Muscle layer of colon (tissue), 2 donors: ENCODE results near the gene DNPEP.

Source experiments
- H3K27ac ChIP-seq: one replicate; pipeline ENCODE4 v1.7.0; 2013; ENCODE audit warnings: low read depth, mild to moderate bottlenecking, low read length, moderate library complexity
- H3K27me3 ChIP-seq, 2 donors: one replicate each; pipeline ENCODE4 v1.7.0; 2013; ENCODE audit warnings: low read length in 2 of 2, mild to moderate bottlenecking in 2 of 2; ENCODE audit not compliant: insufficient read depth in 2 of 2, control insufficient read depth in 1 of 2
- H3K36me3 ChIP-seq: one replicate; pipeline ENCODE4 v1.7.0; 2013; ENCODE audit warnings: mild to moderate bottlenecking, low read length; ENCODE audit not compliant: insufficient read depth
- H3K4me1 ChIP-seq: one replicate; pipeline ENCODE4 v1.7.0; 2013; ENCODE audit warnings: mild to moderate bottlenecking, low read length; ENCODE audit not compliant: insufficient read depth
- H3K4me3 ChIP-seq, 2 donors: one replicate each; pipeline ENCODE4 v1.7.0; 2013; ENCODE audit warnings: low read length in 2 of 2, low read depth in 1 of 2, mild to moderate bottlenecking in 1 of 2, moderate library complexity in 1 of 2
- H3K9ac ChIP-seq: one replicate; pipeline ENCODE4 v1.7.0; 2013; ENCODE audit warnings: low read length
- H3K9me3 ChIP-seq: one replicate; pipeline ENCODE4 v1.7.0; 2013; ENCODE audit warnings: mild to moderate bottlenecking, low read length
- donor health status: abdominal sarcoma.
- donor health status: Adenocarcinoma of cecum.

The DNPEP gene

DNA sequence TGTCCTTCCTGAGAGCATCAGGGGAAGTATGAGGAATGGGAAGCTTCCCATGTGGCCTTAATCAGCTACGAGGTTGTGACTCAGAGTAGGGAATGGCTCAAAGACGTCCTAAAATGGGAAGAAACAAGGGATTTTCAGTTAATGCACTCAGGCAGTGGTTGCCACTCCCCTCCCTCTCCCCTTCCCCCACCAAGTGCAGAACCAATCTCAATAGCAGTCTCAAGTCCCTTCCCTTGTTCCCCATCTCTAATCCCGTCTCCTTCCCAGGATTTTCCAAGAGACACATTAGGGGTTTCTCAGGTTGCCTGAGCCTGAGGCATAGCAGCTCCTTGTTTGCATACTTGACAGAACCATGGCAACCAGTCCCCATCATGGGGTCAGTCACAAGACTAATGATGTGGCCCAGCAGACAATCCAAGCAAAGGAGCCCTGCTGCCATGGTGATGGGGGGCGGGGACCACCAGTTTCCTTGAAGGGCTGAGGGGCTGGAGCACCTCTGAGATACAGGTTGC, 36.9 kb downstream of the DNPEP start:
- H3K4me1 ChIP-seq, result no peaks in the 10 kb centered on the region
- no peak overlapping the region for H3K27ac ChIP-seq
- no peaks in the 10 kb centered on the region for H3K36me3 ChIP-seq
- peaks cover 10 to 25% of the 10 kb centered on the region in 2 donors for H3K27me3 ChIP-seq
- H3K9me3 ChIP-seq, result no peaks in the 10 kb centered on the region
- H3K4me3 ChIP-seq, result no peak overlapping the region
- no peak overlapping the region for H3K9ac ChIP-seq

DNA sequence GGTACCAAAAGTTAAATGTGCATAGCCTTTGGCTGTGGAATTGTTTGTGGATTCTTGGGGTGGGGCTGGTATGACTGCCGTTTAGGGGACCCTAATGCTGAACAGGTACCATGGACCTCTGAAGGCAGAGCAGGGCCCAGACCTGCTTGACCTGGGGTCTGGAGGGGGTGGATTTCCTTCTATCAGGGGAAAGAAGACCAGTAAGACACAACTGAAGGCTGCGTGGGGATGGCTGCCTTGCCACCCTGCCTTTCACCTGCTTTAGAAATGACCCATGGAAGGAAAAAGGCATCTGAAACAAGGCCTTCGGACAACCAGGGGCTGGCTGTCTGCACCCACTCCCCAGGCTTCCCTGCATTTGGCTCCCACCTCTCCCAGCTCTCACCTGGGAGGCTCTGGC, 37.5 kb downstream of the DNPEP start:
- H3K4me3 ChIP-seq, result no peak overlapping the region

GRCh38 chr2:219344751-219345430, 42.8 kb downstream of the DNPEP start:
- Histone ChIP-seq H3K9me3 (no peaks in the 10 kb centered on the region), H3K36me3 (no peaks in the 10 kb centered on the region), H3K27ac (no peak overlapping the region), H3K4me3 (no peak overlapping the region), H3K27me3 (no peaks in the 10 kb centered on the region), H3K4me1 (no peaks in the 10 kb centered on the region), H3K9ac (no peak overlapping the region)

More for the DNA sequence above, 37.5 kb downstream of the DNPEP start:
- Histone ChIP-seq H3K4me1 (no peaks in the 10 kb centered on the region), H3K9ac (no peak overlapping the region), H3K27ac (no peak overlapping the region), H3K36me3 (no peaks in the 10 kb centered on the region), H3K27me3 (peaks cover 10 to 20% of the 10 kb centered on the region in 2 donors), H3K9me3 (no peaks in the 10 kb centered on the region)

DNA sequence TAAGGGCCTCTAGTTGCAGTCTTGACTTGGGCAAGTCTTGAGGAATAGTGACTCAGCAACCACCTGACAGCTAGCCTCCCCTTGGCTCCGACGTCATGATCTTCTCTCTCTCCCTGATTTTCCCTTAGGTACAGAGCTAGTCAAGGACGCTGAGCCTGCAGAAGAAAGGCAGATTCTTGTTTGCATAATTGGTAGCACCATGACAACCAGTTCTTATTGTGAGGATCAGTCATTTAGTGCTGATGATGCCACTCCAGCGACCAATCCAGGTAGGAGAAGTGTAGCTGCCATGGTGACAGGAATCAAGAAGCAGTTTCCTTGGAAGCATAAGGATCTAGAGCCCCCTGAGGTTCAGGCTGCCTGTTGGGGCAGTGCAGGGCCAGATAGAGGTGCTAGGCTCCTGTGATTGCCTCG, 52.3 kb downstream of the DNPEP start:
- Histone ChIP-seq H3K9me3 (no peaks in the 10 kb centered on the region), H3K9ac (no peak overlapping the region), H3K4me1 (no peaks in the 10 kb centered on the region), H3K27me3 (peaks cover 9 to 23% of the 10 kb centered on the region in 2 donors), H3K4me3 (no peak overlapping the region), H3K27ac (no peak overlapping the region), H3K36me3 (no peaks in the 10 kb centered on the region)

DNA sequence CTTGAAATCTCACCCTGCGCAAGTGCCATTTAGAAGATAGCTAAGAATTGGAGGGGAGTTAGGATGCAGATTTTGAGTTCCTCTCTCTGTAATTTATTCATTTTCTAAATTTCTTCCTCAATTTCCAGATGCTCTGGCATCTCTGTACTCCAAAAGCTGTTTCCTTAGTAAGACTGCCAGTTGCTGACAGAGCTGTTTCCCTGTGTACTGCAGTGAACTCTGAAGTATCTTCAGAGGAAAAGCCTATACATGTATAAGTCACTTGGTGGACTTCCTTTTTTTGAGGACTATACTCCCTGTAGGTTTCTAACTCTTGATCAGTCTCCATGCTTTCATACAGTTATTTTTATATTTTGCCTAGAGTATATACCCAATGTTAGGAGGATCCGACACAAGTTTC, 53.6 kb downstream of the DNPEP start:
- no peaks in the 10 kb centered on the region for H3K36me3 ChIP-seq

GRCh38 chr2:219332542-219332941, 55.2 kb downstream of the DNPEP start, which contains the start of gene RESP18:
Gene RESP18, minus strand, starts transcription at chr2:219332744.
- no peaks in the 10 kb centered on the region for H3K9me3 ChIP-seq
- H3K27me3 ChIP-seq, result peaks cover 9 to 23% of the 10 kb centered on the region in 2 donors
- H3K4me1 ChIP-seq, result no peaks in the 10 kb centered on the region
- H3K4me3 ChIP-seq, result no peak within 1 kb of the TSS
- H3K36me3 ChIP-seq, result no peaks in the 10 kb centered on the region
- no peak within 1 kb of the TSS for H3K27ac ChIP-seq
- no peak within 1 kb of the TSS for H3K9ac ChIP-seq

More for the DNA sequence above, 53.6 kb downstream of the DNPEP start:
- peaks cover 9 to 23% of the 10 kb centered on the region in 2 donors for H3K27me3 ChIP-seq
- no peaks in the 10 kb centered on the region for H3K9me3 ChIP-seq
- H3K27ac ChIP-seq, result no peak overlapping the region
- H3K4me1 ChIP-seq, result no peaks in the 10 kb centered on the region
- H3K4me3 ChIP-seq, result no peak overlapping the region
- H3K9ac ChIP-seq, result no peak overlapping the region

DNA sequence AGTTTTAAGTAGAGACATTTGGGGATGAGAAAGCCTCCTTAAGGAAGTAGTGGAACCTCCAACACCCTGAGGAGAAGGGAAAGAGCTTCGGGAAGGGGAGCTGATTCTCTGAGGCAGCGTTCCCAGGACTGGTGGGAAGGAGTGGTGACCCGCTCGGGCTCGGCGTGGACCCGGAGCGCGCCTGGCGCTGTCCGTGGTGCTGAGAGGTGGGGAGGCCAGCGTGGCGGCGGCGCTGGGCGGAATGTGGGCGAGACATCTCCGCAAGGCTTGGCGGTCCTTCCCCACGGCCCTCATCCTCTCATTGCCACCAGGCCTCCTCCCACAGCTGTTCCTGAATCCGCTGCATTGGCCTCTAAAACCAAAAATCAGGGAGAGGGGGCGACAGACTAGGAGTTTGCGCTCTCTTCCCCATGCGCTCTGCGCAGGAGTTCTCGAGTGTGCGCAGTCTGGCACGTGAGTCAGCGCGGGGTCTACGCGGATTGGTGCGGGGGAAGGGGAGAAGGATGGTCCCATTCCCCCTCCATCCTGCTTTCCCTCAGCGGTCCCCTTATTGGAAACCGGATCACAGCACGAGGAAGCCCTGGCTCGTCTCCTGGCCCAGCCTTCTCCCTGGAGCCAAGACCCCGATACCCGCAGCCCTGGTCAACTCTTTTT, 56.0 kb downstream of the DNPEP start:
- H3K4me3 ChIP-seq, result no peak overlapping the region
- H3K27me3 ChIP-seq, result peaks cover 9 to 23% of the 10 kb centered on the region in 2 donors
- no peak overlapping the region for H3K9ac ChIP-seq
- H3K9me3 ChIP-seq, result no peaks in the 10 kb centered on the region
- H3K27ac ChIP-seq, result no peak overlapping the region
- no peaks in the 10 kb centered on the region for H3K36me3 ChIP-seq
- H3K4me1 ChIP-seq, result no peaks in the 10 kb centered on the region

DNA sequence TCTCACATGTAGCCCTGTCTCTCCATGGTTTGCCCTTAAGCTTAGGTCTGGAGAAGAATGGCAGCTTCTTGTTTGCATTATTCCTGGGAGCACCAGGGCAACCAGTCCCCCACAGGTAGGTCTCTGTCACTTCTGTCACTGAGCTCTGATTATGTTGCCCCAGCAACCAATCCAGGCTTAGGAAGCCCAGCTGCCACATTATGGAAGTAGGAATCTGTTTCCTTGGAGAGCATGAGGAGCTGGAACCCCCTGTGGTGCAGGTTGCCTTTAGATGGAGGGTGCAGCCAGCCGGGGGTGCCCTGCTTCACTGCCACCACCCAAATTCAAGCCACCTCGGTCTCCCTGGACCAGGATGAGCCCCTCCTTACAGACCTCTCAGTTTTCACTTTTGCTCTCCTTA, 60.0 kb downstream of the DNPEP start:
- Histone ChIP-seq H3K36me3 (no peaks in the 10 kb centered on the region), H3K9me3 (no peaks in the 10 kb centered on the region), H3K4me1 (no peaks in the 10 kb centered on the region), H3K27me3 (peaks cover 9 to 22% of the 10 kb centered on the region in 2 donors), H3K9ac (no peak overlapping the region), H3K4me3 (no peak overlapping the region), H3K27ac (no peak overlapping the region)

GRCh38 chr2:219325657-219326315, 61.9 kb downstream of the DNPEP start:
- Histone ChIP-seq H3K9me3 (no peaks in the 10 kb centered on the region), H3K27me3 (peaks cover 0 to 3% of the 10 kb centered on the region in 2 donors), H3K9ac (no peak overlapping the region), H3K4me3 (no peak overlapping the region), H3K4me1 (no peaks in the 10 kb centered on the region), H3K27ac (no peak overlapping the region), H3K36me3 (no peaks in the 10 kb centered on the region)

DNA sequence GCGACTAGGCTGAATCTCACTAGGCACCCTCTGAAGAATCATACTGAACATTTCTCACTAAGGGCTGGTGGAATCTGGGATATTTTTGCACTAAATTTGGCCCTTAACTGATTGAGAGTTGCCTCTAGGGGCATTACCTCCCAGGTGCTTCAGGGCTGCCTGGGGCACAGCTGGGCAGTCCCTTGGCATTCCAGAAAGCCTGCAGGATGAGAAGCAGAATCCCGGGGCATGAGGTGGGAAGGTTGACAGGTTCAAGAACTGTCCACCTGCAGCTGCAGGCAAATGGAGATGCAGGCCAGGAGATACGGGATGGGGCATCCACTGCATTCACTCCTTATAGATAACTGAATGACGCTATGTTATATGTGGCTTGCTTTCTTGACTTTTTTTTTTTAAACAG, 62.6 kb downstream of the DNPEP start:
- Histone ChIP-seq H3K4me1 (no peaks in the 10 kb centered on the region), H3K4me3 (no peak overlapping the region), H3K27me3 (no peaks in the 10 kb centered on the region), H3K36me3 (no peaks in the 10 kb centered on the region), H3K27ac (no peak overlapping the region), H3K9ac (no peak overlapping the region), H3K9me3 (no peaks in the 10 kb centered on the region)

DNA sequence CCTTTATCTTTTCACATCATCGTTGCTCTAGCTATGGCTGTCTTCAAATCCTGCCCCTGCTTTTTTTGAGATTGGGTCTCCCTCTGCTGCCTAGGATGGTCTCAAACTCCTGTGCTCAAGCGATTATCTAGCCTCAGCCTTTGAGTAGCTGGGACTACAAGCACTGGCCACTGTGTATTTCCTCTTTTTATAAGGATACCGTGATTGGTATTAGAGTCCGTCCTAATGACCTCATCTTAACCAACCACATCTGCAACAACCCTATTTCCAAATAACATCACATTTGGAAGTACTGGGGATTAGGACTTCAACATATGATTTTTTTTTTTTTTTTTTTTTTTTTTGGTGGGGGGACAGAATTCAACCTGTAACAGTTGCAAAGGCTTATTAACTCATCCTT, 64.3 kb downstream of the DNPEP start:
- no peak overlapping the region for H3K27ac ChIP-seq
- no peaks in the 10 kb centered on the region for H3K4me1 ChIP-seq
- H3K9ac ChIP-seq, result no peak overlapping the region
- H3K27me3 ChIP-seq, result no peaks in the 10 kb centered on the region
- no peaks in the 10 kb centered on the region for H3K9me3 ChIP-seq
- H3K4me3 ChIP-seq, result no peak overlapping the region
- H3K36me3 ChIP-seq, result no peaks in the 10 kb centered on the region
